22Rv1 (cell line): Measurements from ENCODE around the gene SAFB2.

ENCODE experiments used
- ZFX ChIP-seq: fragments of 450-650 bp; IDR thresholded peaks from 2 replicates; pipeline ENCODE4 v1.6.1; 2017; ENCODE audit warnings: antibody characterized with exemption, borderline replicate concordance
- TF ChIP-seq, protein P1 (sequence below): fragments of 450-650 bp; IDR thresholded peaks from 2 replicates; pipeline ENCODE4 v1.5.1; 2017; ENCODE audit warnings: mild to moderate bottlenecking

DNA sequence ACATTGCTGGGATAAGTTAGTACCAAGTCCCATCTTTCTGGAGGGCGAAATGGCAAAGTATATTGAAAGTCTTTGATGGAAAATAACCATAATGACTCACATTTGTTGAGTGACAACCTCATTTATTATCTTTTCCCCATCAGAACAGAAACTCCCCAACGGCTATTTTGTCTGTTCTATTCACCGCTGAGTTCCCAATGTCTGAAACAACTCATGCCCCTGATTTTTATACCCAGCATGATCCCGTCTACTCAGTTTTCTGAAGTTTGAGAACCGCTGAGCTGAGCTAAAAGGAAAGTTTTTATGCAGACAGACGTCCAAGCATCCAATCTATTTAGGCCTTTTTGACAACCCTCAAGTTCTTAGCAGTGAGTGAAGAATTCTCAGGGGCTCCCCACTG, 47.0 kb downstream of the SAFB2 start:
- TF ChIP-seq, protein P1, sequence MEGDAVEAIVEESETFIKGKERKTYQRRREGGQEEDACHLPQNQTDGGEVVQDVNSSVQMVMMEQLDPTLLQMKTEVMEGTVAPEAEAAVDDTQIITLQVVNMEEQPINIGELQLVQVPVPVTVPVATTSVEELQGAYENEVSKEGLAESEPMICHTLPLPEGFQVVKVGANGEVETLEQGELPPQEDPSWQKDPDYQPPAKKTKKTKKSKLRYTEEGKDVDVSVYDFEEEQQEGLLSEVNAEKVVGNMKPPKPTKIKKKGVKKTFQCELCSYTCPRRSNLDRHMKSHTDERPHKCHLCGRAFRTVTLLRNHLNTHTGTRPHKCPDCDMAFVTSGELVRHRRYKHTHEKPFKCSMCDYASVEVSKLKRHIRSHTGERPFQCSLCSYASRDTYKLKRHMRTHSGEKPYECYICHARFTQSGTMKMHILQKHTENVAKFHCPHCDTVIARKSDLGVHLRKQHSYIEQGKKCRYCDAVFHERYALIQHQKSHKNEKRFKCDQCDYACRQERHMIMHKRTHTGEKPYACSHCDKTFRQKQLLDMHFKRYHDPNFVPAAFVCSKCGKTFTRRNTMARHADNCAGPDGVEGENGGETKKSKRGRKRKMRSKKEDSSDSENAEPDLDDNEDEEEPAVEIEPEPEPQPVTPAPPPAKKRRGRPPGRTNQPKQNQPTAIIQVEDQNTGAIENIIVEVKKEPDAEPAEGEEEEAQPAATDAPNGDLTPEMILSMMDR: no peak
- no peak for TF ChIP-seq ZFX
